Measurements from ENCODE around the gene AOAH. TPM values are rescaled to one million over a fixed set of nuclear protein-coding genes. Genes with fewer than 3 reads are reported as not detected.

The AOAH gene
- total and polyA plus RNA-seq, 9 of the 15 experiments (the other 6 are each of a cell fraction or from before 2014, with no cell fraction given): not detected

DNA sequence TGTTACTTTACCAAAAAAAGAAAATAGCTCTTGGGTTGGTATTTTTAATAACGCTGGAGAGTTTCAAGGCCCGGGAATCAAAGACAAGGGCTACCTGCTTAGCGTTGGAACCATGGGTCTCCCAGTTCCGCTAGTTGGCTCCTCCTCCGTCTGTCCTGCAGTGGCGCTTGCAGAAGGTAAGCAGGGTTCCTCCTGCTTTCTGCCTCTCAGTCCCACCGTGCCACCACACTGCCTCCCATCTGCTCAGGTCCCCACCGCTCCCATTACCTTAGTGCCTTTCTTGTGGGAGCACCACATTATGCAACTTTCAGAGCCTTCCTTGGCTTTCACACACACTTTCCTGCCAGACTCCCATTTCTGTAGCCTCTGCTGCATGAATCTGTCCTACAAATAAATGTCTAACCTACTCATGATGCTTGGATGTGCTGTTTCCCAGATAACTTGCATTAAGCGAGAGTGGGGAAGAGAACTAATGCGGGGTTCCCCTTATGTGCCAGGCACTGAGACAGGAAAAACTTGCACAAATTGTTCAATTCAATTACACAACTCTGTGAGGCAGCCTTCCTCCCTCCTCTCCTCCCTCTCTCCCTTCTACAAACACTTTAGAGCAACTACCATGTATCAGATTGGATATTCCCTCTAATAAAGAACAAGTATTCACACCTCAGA, 124.5 kb downstream of the AOAH start:
- H4K20me1 ChIP-seq (replicated peaks; ENCODE audit: control insufficient read depth, insufficient read depth, low read length): no peaks in the 10 kb centered on the region
- intact Hi-C loops (cut with micrococcal nuclease): no loop called here

GRCh38 chr7:36598054-36598674, 126.1 kb downstream of the AOAH start:
- Histone ChIP-seq H2AFZ (ENCODE audit: low read depth, low read length) (no peak overlapping the region), H3K9me1 (ENCODE audit: control insufficient read depth, insufficient read depth, low read length) (no peaks in the 10 kb centered on the region), H3K27ac (ENCODE audit: extremely low read depth, low read depth, low read length) (no peak overlapping the region), H3K27me3 (ENCODE audit: control insufficient read depth in 2 of 2, insufficient read depth in 2 of 2, low read length in 2 of 2) (peaks cover 8 to 25% of the 10 kb centered on the region in 2 experiments; a peak in 4 of 5 replicates), H3K4me3 (no peak overlapping the region), H3K79me2 (ENCODE audit: control insufficient read depth, insufficient read depth, low read length) (no peaks in the 10 kb centered on the region), H3K4me2 (ENCODE audit: insufficient read depth, low read length) (no peak overlapping the region), H4K20me1 (replicated peaks; ENCODE audit: control insufficient read depth, insufficient read depth, low read length) (no peaks in the 10 kb centered on the region), H3K9me3 (replicated peaks; ENCODE audit: control insufficient read depth, insufficient read depth, low read depth, low read length) (no peaks in the 10 kb centered on the region), H3K36me3 (ENCODE audit: control insufficient read depth, insufficient read depth, low read length) (no peaks in the 10 kb centered on the region), H3K4me1 (replicated peaks in 1 of 2; ENCODE audit: control insufficient read depth in 2 of 2, insufficient read depth in 2 of 2, low read length in 2 of 2) (no peaks in the 10 kb centered on the region; a peak in 1 of 5 replicates), H3K9ac (ENCODE audit: insufficient read depth in 1 of 2, low read depth in 2 of 2, low read length in 2 of 2) (no peak overlapping the region)
- WGBS (ENCODE audit: insufficient coverage, low coverage, missing lambda C conversion rate): 7% methylated on average over 3 of the region's 3 CpGs
- DNase-seq (ENCODE audit: extremely low read depth in 1 of 4, low spot score in 3 of 4) (no peak), ATAC-seq (no peak), FAIRE-seq (peak; percentile 40)
- BruUV-seq (replicated peaks): no TSS peak
- POLR2A ChIA-PET: interaction anchor here (0.6 kb wide), 1 partner anchor 126 kb away, joined by 3 read pairs; no protein-coding TSS in a partner anchor
- in situ Hi-C loops (cut with MboI): no loop called here
- intact Hi-C loops (cut with micrococcal nuclease): no loop called here
- TF ChIP-seq ZC3H4 (CRISPR knock-in tag; IDR thresholded peaks at IDR 0.05; ENCODE audit: borderline replicate concordance): no peak
- TF ChIP-seq CBFA2T2 (conservative IDR thresholded peaks at IDR 0.05): no peak
- no peak for TF ChIP-seq GATAD2A (IDR thresholded peaks at IDR 0.05)
- TF ChIP-seq, protein P1, sequence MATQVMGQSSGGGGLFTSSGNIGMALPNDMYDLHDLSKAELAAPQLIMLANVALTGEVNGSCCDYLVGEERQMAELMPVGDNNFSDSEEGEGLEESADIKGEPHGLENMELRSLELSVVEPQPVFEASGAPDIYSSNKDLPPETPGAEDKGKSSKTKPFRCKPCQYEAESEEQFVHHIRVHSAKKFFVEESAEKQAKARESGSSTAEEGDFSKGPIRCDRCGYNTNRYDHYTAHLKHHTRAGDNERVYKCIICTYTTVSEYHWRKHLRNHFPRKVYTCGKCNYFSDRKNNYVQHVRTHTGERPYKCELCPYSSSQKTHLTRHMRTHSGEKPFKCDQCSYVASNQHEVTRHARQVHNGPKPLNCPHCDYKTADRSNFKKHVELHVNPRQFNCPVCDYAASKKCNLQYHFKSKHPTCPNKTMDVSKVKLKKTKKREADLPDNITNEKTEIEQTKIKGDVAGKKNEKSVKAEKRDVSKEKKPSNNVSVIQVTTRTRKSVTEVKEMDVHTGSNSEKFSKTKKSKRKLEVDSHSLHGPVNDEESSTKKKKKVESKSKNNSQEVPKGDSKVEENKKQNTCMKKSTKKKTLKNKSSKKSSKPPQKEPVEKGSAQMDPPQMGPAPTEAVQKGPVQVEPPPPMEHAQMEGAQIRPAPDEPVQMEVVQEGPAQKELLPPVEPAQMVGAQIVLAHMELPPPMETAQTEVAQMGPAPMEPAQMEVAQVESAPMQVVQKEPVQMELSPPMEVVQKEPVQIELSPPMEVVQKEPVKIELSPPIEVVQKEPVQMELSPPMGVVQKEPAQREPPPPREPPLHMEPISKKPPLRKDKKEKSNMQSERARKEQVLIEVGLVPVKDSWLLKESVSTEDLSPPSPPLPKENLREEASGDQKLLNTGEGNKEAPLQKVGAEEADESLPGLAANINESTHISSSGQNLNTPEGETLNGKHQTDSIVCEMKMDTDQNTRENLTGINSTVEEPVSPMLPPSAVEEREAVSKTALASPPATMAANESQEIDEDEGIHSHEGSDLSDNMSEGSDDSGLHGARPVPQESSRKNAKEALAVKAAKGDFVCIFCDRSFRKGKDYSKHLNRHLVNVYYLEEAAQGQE (IDR thresholded peaks at IDR 0.05; ENCODE audit: borderline replicate concordance): peak; percentile 69
- TF ChIP-seq, protein P1 (CRISPR knock-in tag; IDR thresholded peaks at IDR 0.05; ENCODE audit: low read depth): 0 out of 2 replicates have a peak, but pooled peaks have one; percentile 34
- CTCF ChIA-PET (ENCODE audit: low intra/inter-chr PET ratio): no interaction called here

More for the DNA sequence above, 124.5 kb downstream of the AOAH start:
- POLR2A ChIA-PET: no interaction called here
- H3K36me3 ChIP-seq (ENCODE audit: control insufficient read depth, insufficient read depth, low read length): no peaks in the 10 kb centered on the region
- BruUV-seq (replicated peaks): no TSS peak
- H3K4me3 ChIP-seq: no peak overlapping the region
- TF ChIP-seq ZNF175 (CRISPR knock-in tag; IDR thresholded peaks at IDR 0.05; ENCODE audit: low read depth): no peak
- TF ChIP-seq ZSCAN32 (CRISPR knock-in tag; IDR thresholded peaks at IDR 0.05): no peak
- FAIRE-seq: no peak
- H3K9me3 ChIP-seq (replicated peaks; ENCODE audit: control insufficient read depth, insufficient read depth, low read depth, low read length): no peaks in the 10 kb centered on the region
- H3K9ac ChIP-seq (ENCODE audit: insufficient read depth in 1 of 2, low read depth in 2 of 2, low read length in 2 of 2): no peak overlapping the region
- 0% methylated on average over 10 of the region's 10 CpGs for WGBS (ENCODE audit: insufficient coverage, low coverage, missing lambda C conversion rate)
- DNase-seq (ENCODE audit: extremely low read depth in 1 of 4, low spot score in 3 of 4): no peak
- H3K79me2 ChIP-seq (ENCODE audit: control insufficient read depth, insufficient read depth, low read length): no peaks in the 10 kb centered on the region
- H3K27me3 ChIP-seq (ENCODE audit: control insufficient read depth in 2 of 2, insufficient read depth in 2 of 2, low read length in 2 of 2): peaks cover 8 to 33% of the 10 kb centered on the region in 2 experiments; a peak in 4 of 5 replicates
- H3K9me1 ChIP-seq (ENCODE audit: control insufficient read depth, insufficient read depth, low read length): no peaks in the 10 kb centered on the region
- no peak for ATAC-seq
- no peak overlapping the region for H3K27ac ChIP-seq (ENCODE audit: extremely low read depth, low read depth, low read length)
- no peak overlapping the region for H3K4me2 ChIP-seq (ENCODE audit: insufficient read depth, low read length)
- CTCF ChIA-PET (ENCODE audit: low intra/inter-chr PET ratio): no interaction called here
- in situ Hi-C loops (cut with MboI): no loop called here
- H3K4me1 ChIP-seq (replicated peaks in 1 of 2; ENCODE audit: control insufficient read depth in 2 of 2, insufficient read depth in 2 of 2, low read length in 2 of 2): no peaks in the 10 kb centered on the region; a peak in 1 of 5 replicates
- H2AFZ ChIP-seq (ENCODE audit: low read depth, low read length): no peak overlapping the region
